ENCODE results near the gene MFSD11.
"Not testable (repeated sequence)": the region's sequence is repeated elsewhere in the genome, so short reads cannot be mapped to it uniquely, and the experiment has no call there.

Gene MFSD11

DNA sequence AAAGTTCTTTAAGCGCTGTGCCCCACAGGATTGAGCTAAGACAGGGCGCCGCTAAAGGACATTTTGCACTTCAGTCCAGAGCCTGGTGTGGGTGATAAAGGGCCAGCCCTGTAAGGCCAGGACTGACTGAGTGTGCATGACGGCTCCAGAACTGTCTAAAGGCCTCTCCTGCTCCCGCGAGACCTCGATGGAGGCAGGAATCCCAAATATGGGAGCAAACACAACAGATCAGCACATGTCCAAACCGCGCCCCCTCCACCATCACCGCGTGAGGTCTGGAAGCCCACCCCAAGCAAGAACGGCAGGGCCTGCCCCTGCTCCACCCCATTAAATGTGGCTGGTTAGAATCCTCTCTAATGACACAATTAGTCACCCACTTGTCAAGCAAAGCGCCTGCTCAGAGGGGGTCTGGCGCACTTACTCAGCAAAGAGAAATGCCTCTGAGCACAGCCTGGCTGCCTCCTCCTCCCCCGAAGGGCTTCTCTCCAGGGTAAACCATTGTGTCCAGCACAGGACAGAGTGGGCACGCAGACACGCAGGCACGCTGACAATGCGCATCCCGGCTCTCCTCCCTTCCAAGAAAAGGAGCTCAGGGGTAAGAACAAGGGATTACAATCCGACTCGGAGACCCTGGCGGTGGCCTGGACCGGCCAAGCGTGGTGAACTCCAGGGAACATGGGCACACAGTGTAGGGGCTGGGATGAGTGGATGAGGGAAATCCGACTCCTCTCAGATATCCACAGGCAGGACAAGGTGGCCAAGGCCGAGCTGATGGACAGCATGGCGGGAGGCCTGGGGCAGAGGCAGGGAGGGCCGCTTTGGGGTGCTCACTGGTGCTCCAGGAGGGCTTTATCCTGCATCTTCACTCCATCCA is 28.6 kb upstream of the MFSD11 start:
- FAIRE-seq, result no peak

DNA sequence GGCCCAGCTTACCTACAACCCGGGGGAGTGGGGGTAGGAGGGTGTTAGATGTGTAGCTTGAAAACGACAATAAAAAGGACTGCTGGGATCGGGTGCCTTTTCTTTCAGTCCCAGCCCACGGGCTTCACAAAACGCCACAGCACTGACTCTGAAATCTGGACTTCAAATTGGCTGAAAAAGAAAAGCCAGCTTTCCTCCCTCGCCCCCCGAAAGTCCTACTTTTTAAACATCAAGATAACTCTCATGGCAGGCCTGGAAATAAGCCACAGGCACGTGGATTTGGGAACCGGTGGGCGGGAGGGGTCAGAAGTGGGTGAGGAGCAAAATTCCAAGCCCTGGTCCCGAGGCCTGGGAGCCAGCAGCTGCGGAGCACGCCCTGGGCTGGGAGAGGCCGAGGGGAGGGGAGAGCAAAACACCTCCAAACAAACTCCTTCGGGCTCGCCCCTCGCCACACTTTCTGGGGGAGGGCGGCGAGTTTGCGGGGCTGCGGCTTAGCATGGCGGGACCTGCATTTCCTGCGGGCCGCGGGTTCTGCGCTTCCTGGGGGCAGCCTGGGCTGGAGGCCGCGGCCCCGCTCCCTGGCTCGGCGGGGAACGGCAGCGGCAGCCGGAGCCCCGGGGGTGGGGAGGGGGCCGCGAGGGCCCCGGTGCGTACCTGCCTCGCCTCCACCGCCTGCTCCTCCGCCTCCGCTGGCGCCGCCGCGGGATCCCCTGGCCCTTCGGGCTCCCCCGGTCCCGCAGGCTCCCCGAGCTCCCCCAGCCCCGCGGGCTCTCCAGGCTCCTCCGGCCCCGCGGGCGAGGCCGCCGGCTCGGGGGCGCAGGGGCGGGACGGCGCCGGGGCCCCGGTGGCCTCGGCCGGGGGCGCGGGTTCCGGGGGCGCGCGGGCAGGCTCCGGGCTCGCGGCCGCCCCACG is 27.7 kb upstream of the MFSD11 start:
- FAIRE-seq, result not testable (repeated sequence)

DNA sequence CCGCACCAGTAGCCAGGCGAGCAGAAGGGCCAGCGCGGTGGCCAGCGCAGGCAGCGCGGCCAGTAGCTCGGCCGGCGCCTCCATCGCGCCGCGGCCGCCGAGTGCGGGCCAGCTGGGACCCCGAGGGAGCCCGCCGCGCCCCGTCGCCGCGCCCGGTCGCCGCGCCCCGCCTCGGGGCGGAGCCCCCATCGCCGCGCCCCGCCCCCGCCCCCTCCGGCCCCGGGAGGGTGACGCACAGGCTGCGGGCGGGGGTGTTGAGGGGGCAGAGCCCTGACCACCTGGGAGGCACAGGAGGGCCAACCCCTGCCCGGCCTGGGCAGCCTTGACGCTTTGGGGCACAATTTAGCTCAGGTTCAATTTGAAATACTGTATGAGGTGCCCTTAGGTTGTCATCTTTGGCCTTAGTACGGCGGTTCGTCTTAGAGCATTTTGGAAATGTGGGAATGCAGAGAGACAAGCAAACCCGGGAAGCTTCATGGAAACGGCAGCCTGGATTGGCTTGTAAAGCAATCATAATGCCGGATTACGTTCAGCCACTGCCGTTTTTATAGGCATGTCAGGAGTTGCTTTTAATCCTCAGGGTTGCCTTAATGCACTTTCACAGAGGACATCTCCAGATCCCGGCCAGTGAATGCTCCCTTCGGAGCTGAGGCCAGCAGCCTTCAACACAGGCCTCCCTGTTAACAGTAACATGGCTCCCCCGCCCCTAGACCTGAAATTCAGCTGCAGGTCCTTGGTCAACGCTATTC is 26.9 kb upstream of the MFSD11 start, which contains the start of gene MXRA7:
Gene MXRA7, minus strand, starts transcription at position 103 of the 749 bp plus-strand sequence. Its CDS starts 19 bp downstream, at position 84.
- FAIRE-seq, result no peak

DNA sequence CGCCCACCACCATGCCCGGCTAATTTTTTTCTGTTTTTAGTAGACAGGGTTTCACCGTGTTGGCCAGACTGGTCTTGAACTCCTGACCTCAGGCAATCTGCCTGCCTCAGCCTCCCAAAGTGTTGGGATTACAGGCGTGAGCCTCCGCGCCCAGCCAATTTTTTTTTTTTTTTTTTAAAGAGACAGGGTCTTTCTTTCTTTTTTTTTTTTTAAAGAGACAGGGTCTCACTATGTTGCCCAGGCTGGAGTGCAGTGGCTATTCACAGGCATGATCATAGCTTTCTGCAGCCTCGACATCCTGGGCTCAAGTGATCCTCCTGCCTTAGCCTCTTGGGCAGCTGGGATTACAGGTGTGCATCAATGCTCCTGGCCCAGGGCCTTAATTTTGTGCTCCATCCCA is 25.6 kb upstream of the MFSD11 start:
- FAIRE-seq, result not testable (repeated sequence)

DNA sequence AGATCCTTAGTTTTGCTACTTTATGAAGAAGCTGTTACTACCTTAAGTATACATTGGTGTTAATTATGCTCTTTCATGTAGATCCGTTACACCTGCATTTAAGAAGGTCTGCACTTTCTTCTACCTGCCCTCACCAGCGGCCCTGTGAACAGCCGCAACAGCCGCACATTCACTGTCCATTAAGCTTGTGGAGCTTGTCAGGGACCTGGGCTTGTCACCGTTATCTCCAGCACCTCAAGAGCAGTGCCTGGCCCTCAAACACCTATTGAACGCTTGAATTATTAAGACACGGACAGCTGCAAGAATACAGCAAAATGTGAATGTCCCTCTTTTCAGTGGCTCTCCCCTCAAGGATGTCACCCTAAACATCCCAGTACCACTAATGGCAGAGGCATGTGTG is 24.2 kb upstream of the MFSD11 start:
- FAIRE-seq, result no peak

DNA sequence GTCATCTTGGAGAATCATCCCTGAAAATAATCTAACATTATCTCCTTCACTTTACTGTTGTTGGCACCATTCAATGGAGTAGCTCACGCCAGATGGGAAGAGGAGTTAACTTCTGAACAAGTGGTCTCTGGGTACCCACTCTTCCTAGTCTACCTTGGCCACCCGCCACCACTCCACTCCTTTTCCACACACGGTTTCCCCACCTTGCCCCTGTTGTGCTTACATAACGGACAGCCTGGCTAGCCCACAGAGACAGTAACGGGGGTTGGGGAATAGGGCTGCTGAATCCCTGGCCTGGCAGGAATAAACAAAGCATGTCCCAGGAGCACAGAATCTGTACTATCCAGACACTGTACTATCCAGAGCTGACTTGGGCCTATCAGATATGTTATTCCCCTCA is 23.6 kb upstream of the MFSD11 start:
- FAIRE-seq, result no peak

DNA sequence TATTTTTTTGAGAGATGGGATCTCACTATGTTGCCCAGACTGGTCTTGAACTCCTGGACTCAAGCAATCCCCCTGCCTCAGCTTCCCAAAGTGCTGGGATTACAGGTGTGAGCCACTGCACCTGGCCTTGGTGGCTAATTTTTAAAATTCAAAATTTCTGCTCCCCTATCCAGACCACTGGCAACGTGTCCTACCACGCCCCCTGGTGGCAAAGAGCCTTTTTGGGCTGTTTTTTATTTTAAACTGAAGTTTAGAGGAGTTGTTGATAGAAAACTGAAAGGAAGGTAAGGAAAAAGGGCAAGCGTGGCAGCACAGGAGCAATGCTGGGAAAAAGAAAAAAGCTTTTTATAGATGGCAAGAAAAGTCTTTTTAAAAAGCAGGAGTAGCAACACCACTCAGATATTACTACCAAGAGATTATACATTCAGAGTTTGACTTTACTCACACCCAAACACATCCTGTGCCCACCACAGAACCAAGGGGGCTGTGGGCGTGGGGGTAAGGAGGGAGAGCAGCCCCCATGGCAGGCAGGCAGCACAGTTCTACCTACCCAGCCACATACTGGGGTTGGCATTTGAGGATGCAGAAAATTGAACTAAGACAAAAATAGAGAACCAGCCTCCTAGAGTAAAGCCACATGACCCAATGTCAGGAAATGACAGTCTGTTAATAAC is 23.0 kb upstream of the MFSD11 start:
- no peak for FAIRE-seq

DNA sequence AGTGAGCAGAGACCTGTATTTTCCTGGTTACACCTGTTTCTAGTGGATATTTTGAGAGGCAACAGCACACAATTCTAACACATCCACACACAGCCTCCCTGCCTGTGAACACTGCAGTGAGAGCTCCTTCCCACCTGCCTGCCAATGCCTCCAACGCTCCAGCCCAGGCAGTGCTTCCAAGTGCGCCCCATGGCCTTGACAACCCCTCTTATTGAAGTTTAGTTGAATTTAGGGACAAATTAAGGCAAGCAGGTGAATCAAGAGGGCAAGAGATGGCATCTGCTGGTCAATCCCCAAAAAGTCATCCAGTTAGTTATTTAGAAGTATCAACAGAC is 22.5 kb upstream of the MFSD11 start:
- FAIRE-seq, result no peak

DNA sequence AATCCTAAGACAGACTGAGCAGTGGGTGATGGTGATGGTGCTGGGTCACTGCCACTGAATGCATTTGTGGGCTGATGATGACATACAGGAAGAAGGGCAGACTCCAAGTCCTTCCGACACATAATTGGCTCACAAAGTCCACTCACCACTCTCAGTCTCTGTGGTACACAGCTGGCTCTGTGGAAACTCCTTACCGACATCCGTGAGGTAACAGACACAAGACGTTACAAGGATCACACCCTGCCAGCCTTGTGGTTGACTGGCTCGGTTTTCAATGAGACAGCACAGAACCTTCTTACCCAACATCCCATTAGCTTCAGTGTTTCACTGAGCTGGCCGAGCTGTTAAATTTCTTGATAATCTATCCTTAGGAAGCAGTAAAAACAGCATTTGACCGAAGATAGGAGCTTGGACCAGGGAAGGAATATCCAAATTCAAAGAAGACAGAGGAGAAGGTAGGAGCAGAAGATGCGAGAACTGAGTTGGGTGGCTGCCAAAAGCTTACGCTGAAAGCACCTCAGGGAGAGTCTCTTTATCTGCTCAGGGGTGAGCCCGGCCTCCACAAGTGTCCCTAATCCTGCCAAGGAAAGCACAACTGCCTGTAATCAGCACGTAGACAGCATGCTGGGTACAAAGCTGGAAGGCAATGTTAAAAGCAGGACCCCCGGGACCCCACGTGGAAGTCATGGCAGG is 21.6 kb upstream of the MFSD11 start:
- no peak for FAIRE-seq

DNA sequence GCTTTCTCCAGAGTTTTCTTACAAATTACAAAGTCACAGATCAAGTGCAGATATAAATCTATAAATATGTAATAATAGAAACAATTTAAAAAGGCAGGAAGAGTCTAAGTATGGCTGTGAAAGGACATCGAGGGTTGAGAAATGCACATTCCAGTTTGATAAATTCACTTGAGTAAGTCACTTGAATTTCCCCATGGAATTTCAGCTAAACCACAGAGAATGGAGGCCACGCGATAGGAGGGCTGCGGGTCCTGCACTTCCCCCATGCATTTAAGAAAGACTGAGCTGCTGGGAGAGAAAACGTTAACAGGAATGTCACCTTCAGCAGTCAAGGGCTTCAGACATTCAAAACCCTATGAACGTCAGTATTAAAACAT is 21.1 kb upstream of the MFSD11 start:
- FAIRE-seq, result no peak

DNA sequence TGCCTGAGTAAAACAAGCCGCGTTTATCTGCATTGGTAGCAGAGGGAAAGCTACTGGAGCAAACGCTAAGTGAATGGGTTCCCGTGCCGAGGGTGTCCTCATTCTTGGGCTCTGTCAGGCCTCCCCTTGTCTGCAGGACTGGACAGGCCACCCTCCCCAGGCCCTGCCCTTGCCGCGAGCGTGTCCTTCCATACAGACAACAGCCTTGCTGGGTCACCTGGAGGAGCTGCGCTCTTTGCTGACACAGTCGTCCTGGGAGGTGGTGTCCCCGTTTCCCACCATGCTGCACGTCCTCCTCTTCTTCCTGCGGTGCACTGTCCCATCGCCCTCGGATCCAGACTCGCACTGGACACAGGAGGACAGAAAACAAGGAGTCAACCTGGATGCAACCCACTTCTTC is 19.4 kb upstream of the MFSD11 start:
- no peak for FAIRE-seq

DNA sequence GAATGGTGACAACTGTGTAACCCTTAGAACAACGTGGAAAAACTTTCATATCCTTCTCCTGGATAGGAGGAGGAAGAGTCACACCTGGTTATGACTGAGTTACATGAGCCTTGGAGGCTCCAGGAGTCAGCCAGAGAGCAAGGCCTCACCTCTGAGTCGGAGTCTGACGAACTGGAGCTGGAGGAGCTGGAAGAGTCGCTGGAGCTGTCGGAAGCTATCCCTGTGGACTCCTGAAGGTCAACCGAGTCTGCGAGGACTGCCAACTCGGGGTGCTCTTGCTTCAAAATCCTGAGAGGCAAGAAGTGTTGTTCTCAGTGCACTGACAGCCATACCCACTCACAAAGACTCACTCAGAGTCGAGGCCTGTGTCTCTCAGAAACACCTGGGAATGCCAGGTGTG is 17.7 kb upstream of the MFSD11 start:
- no peak for FAIRE-seq

DNA sequence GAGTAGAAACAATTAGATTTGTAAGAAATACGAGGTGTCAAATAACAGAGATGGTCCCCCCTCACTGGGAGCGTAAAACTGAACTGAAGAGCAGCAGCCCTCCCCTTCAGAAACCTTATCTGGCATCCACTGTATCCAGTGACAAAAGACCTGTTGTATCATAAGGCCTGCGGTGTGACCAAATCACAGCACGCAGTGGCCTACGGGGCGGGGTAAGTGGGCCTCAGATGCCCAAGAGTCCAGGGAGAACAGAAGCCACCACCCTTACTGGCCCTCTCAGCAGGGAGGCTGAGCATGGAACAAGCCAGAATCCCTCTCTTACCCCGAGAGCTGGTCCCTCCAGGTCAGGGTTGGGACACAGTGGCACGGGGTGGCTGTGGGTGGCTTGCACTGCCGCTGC is 17.0 kb upstream of the MFSD11 start:
- FAIRE-seq, result no peak

DNA sequence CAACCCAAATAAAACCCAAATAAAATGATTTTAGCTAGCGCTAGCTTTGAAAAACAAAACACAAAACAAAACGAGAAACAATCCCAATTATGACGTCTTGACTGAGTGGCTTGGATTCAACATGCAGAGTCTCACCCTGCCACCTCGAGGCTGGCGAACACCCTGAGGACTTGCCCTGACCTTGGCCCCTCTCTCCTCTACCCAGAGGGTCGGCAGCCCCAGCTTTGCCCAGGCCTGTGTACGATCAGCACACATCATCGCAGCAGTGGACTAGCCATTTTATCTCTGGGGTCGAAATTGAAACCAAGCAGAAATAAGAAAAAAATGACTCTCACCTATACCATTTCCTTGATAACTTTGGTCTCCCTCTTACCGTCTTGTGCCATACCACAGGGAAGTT is 16.5 kb upstream of the MFSD11 start:
- no peak for FAIRE-seq

DNA sequence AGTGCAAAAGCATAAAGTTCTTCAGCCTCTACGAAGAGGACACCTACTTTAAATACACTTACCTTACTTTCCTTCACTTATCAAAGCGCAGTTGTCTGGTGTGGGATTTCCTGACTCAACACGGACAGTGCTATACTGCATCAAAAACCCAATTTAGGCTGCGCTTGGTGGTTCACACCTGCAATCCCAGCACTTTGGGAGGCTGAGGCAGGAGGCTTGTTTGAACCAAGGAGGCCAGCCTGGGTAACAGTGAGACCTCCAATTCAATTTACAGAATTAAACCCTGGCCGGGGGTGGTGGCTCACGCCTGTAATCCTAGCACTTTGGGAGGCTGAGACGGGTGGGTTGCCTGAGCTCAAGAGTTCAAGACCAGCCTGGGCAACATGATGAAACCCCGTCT is 15.6 kb upstream of the MFSD11 start:
- no peak for FAIRE-seq

DNA sequence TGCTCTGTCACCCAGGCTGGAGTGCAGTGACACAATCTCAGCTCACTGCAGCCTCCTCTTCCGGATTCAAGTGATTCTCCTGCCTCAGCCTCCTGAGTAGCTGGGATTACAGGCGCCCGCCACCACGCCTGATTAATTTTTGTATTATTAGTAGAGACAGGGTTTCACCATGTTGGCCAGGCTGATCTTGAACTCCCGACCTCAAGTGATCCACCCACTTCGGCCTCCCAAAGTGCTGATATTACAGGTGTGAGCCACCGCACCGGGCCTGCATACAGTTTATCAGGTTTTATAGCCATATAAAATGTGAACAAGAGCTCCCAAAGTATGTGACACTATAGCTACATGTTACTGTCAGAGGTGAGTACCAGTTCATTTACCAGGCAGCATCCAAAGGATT is 14.9 kb upstream of the MFSD11 start:
- FAIRE-seq, result not testable (repeated sequence)

DNA sequence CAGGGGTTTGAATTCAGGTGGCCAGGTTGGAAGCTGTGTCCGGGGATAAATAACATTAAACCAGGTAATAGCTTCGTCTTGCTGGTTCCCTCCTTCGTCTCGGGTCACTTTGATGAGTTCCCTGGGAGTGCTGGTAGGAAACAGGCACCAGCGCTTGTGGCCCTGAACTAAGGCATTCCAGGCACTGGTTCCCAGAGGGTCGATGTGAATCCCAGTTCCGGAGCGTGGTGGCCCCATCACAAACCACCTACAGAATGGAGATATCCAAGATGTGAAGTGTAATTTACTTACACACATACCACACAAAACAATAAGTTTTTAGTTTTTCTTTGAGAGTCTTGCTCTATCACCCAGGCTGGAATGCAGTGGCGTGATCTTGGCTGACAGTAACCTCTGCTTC is 14.1 kb upstream of the MFSD11 start:
- FAIRE-seq, result no peak

DNA sequence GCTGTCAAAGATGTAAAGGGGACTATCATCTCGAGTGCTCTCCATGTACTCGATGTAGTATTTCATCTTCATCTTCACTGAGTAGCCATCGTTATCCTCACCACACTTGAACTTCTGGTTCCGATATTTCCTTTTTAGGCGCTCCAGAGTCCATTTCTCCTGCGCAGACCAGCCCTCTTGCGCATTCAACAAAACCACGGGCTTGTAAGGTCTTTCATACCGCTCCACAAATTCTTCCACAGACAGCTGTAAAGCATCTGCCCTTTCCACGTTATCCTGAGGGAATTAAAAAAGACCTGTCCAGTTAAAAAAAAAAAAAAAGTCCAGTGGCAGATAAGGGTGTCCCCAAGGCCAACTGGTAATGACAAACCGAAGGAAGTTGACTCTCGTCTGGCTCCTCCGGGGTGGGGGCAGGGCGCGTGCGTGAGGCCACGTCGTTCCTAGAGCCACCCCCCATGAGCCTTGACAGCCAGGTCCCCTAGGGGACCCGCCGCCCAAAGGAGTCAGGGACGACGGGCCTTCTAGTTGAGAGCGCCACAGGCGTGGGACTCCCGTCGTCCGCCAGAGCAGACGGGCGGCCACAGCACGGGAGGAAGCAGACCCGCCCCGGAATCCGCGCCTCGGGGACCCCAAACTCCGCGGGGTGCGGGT is 12.2 kb upstream of the MFSD11 start:
- FAIRE-seq, result no peak

DNA sequence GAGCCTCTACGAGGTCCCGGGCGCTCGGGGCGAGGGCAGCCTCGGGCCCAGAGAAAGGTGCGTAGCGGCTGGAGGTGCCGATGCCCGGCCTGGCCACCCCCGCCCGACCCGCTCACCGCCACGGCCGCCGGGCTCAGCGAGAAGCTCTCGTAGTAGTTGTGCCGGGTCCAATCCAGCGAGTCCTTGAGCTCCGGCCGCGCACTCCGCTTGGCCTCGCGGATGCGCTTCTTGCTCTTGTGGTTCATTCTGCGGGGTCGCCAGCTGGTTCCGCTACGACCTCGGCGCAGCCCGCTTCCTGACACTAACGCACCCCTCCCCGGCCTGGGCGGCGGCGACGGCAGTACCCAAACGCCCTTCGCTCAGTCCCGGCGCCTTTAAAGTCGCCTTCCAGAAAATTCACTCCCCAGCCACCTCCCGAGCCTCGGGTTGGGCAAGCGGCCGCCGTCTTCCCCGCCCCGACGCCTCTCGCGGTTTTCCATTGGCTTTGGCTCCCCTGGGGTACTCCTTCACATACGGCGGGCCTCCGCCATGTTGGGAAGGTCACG is 11.6 kb upstream of the MFSD11 start, which contains the start of gene JMJD6:
Gene JMJD6, minus strand, starts transcription at position 376 of the 545 bp plus-strand sequence. Its CDS starts 131 bp downstream, at position 245.
- no peak for FAIRE-seq

DNA sequence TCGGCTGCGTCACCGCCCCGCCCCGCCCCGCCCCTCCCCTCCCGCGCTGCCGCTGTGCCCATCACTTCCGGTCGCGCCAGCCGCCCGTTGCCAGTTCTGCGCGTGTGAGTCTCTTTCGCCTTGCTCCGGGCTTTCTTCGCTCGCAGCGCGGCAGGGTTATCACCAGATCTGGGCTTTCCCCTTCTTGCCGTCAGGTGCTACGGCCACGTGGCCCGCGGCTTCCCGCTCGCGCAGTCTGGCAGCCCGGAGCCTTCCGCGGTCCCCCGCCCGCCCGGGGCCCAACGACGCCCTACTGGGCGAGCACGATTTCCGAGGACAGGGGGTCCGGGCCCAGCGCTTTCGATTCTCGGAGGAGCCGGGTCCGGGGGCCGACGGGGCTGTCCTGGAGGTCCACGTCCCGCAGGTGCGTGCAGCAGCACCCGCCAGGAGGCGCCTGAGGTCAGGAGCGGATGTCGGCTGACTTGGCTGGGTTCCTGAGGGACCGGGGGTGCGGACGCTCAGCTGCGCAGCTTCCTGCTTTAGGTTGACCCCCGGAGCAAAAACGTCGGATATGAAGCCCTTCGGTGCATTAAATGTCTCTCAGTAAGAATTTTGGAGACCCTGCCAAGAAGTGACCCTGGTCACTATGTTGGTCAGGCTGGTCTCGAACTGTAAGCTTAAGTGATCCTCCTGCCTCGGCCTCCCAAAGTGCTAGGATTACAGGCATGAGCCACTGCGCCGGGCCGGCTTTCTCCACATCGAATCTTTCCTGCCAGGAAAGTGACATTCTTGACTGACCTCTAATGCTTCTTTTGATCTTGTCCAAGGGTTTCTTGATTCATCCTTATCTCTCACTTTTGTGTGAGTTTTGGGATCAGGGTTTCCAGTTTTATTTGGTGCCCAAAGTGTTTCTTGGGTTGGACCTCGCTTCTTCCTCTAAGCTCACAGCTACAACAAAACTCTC is 10.9 kb upstream of the MFSD11 start, which contains the start of gene METTL23:
Gene METTL23, plus strand, starts transcription at position 64 of the 943 bp plus-strand sequence. CDS start 2,872 bp downstream, outside the sequence.
- FAIRE-seq, result no peak
